Trophoblast cell (in vitro differentiated cells and primary cell): Measurements from ENCODE around the gene GXYLT1.
A peak's percentile ranks its signal among the peaks of the same experiment; 100 is the strongest.

ENCODE experiments used
- DNase-seq, 2 donors: peaks; one replicate each; pipeline ENCODE4 v3.0.0-alpha.2; 2016
- H2AFZ ChIP-seq: 2 replicates; pipeline ENCODE4 v1.6.1; 2013; ENCODE audit warnings: low read length, moderate library complexity, mild to moderate bottlenecking; ENCODE audit not compliant: insufficient read depth, poor library complexity
- H2AK5ac ChIP-seq: 2 replicates; pipeline ENCODE4 v1.6.1; 2013; ENCODE audit warnings: mild to moderate bottlenecking, low read length
- H2BK120ac ChIP-seq: 2 replicates; pipeline ENCODE4 v1.6.1; 2013; ENCODE audit warnings: low read length, mild to moderate bottlenecking, moderate library complexity; ENCODE audit not compliant: insufficient read depth, poor library complexity
- H2BK12ac ChIP-seq: 2 replicates; pipeline ENCODE4 v1.6.1; 2013; ENCODE audit warnings: mild to moderate bottlenecking, low read length, moderate library complexity
- H2BK5ac ChIP-seq: 2 replicates; pipeline ENCODE4 v1.6.1; 2013; ENCODE audit warnings: low read length, low read depth, moderate library complexity, mild to moderate bottlenecking; ENCODE audit not compliant: poor library complexity
- H3K14ac ChIP-seq: 2 replicates; pipeline ENCODE4 v1.6.1; 2013; ENCODE audit warnings: mild to moderate bottlenecking, low read length
- H3K18ac ChIP-seq: 2 replicates; pipeline ENCODE4 v1.6.1; 2013; ENCODE audit warnings: mild to moderate bottlenecking, low read length
- H3K23ac ChIP-seq: 2 replicates; pipeline ENCODE4 v1.6.1; 2013; ENCODE audit warnings: low read length
- H3K27ac ChIP-seq: 2 replicates; pipeline ENCODE4 v1.5.1; 2013; ENCODE audit warnings: low read depth, mild to moderate bottlenecking, inconsistent platforms, low read length, moderate library complexity
- H3K27me3 ChIP-seq: 2 replicates; pipeline ENCODE4 v1.6.1; 2013; ENCODE audit warnings: inconsistent platforms, mild to moderate bottlenecking, low read length, moderate library complexity; ENCODE audit not compliant: insufficient read depth
- H3K36me3 ChIP-seq, 2 experiments: 1 replicate in 1 of 2; 2 replicates in 1 of 2; pipeline ENCODE4 v1.6.1; 2013; ENCODE audit warnings: low read length in 2 of 2, mild to moderate bottlenecking in 2 of 2, moderate library complexity in 1 of 2; ENCODE audit not compliant: insufficient read depth in 2 of 2, control insufficient read depth in 1 of 2
- H3K4ac ChIP-seq: 2 replicates; pipeline ENCODE4 v1.6.1; 2013; ENCODE audit warnings: low read depth, mild to moderate bottlenecking, low read length, moderate library complexity
- H3K4me1 ChIP-seq, 2 experiments: 1 replicate in 1 of 2; 2 replicates in 1 of 2; pipeline ENCODE4 v1.6.1; 2013; ENCODE audit warnings: low read length in 2 of 2, mild to moderate bottlenecking in 2 of 2, moderate library complexity in 1 of 2; ENCODE audit not compliant: insufficient read depth in 2 of 2, control insufficient read depth in 1 of 2
- H3K4me2 ChIP-seq: 2 replicates; pipeline ENCODE4 v1.6.1; 2013; ENCODE audit warnings: inconsistent platforms, mild to moderate bottlenecking, low read length, moderate library complexity
- H3K4me3 ChIP-seq: 2 replicates; pipeline ENCODE4 v1.5.1; 2013; ENCODE audit warnings: mild to moderate bottlenecking, low read depth, low read length, inconsistent platforms
- H3K79me1 ChIP-seq: one replicate; pipeline ENCODE4 v1.6.1; 2013; ENCODE audit warnings: low read length
- H3K79me2 ChIP-seq: 2 replicates; pipeline ENCODE4 v1.6.1; 2013; ENCODE audit warnings: low read length, mild to moderate bottlenecking; ENCODE audit not compliant: control insufficient read depth, insufficient read depth, poor library complexity
- H3K9ac ChIP-seq: 2 replicates; pipeline ENCODE4 v1.6.1; 2013; ENCODE audit warnings: mild to moderate bottlenecking, low read length
- H3K9me3 ChIP-seq: 2 replicates; pipeline ENCODE4 v1.6.1; 2013; ENCODE audit warnings: low read depth, mild to moderate bottlenecking, control low read depth, inconsistent platforms, low read length; ENCODE audit not compliant: insufficient read depth
- H4K12ac ChIP-seq: 2 replicates; pipeline ENCODE4 v1.6.1; 2013; ENCODE audit warnings: low read depth, mild to moderate bottlenecking, low read length, moderate library complexity
- H4K8ac ChIP-seq: 2 replicates; pipeline ENCODE4 v1.6.1; 2013; ENCODE audit warnings: low read depth, mild to moderate bottlenecking, low read length, moderate library complexity
- H4K91ac ChIP-seq: one replicate; pipeline ENCODE4 v1.6.1; 2013; ENCODE audit warnings: low read depth, mild to moderate bottlenecking, low read length, moderate library complexity
- WGBS: extraction: QIAGEN DNeasy Blood & Tissue Kit; methylation state at CpG from one replicate; pipeline ENCODE4 v1.1.7; 2013; ENCODE audit warnings: missing lambda C conversion rate; ENCODE audit not compliant: insufficient read length, insufficient coverage; ENCODE audit errors: extremely low coverage; 5-methylcytosine and 5-hydroxymethylcytosine counted together

GXYLT1 gene

GRCh38 chr12:42172441-42173210 lies 28.0 kb upstream of the GXYLT1 start:
- H3K9ac ChIP-seq, result no peak overlapping the region
- H3K79me1 ChIP-seq, result no peaks in the 10 kb centered on the region
- H3K4me2 ChIP-seq, result no peak overlapping the region
- H3K23ac ChIP-seq, result no peak overlapping the region
- H2BK120ac ChIP-seq, result no peak overlapping the region
- no CpG with 5 or more reads among the region's 4 CpGs for WGBS
- no peaks in the 10 kb centered on the region for H3K27me3 ChIP-seq
- H2AFZ ChIP-seq, result no peak overlapping the region
- H3K4me1 ChIP-seq, result no peaks in the 10 kb centered on the region
- no peak overlapping the region for H3K27ac ChIP-seq
- no peak overlapping the region for H4K91ac ChIP-seq
- no peak overlapping the region for H2BK12ac ChIP-seq
- H3K79me2 ChIP-seq, result no peaks in the 10 kb centered on the region
- no peaks in the 10 kb centered on the region for H3K36me3 ChIP-seq
- no peak overlapping the region for H3K4me3 ChIP-seq
- peaks cover 1% of the 10 kb centered on the region for H3K9me3 ChIP-seq
- no peak overlapping the region for H3K4ac ChIP-seq
- no peak overlapping the region for H3K18ac ChIP-seq
- no peak overlapping the region for H2BK5ac ChIP-seq
- H3K14ac ChIP-seq, result no peak overlapping the region
- no peak for DNase-seq
- H4K8ac ChIP-seq, result no peak overlapping the region
- H4K12ac ChIP-seq, result no peak overlapping the region
- H2AK5ac ChIP-seq, result no peak overlapping the region

- no peak overlapping the region for H3K14ac ChIP-seq
- H3K4ac ChIP-seq, result no peak overlapping the region
- no peak overlapping the region for H3K9ac ChIP-seq
- no peak overlapping the region for H2BK120ac ChIP-seq
- H3K4me1 ChIP-seq, result no peaks in the 10 kb centered on the region
- H3K4me2 ChIP-seq, result no peak overlapping the region
- H4K91ac ChIP-seq, result no peak overlapping the region
- no peak overlapping the region for H4K8ac ChIP-seq
- no peaks in the 10 kb centered on the region for H3K79me2 ChIP-seq
- H3K23ac ChIP-seq, result no peak overlapping the region
- no peak overlapping the region for H3K18ac ChIP-seq
- no peak overlapping the region for H3K4me3 ChIP-seq
- H3K36me3 ChIP-seq, result peaks cover 0 to 2% of the 10 kb centered on the region in 2 experiments
- no peaks in the 10 kb centered on the region for H3K9me3 ChIP-seq
- no peak overlapping the region for H3K27ac ChIP-seq
- H2BK5ac ChIP-seq, result no peak overlapping the region
- peak in 1 of 2 donors; percentile 42 for DNase-seq
- H2AFZ ChIP-seq, result no peak overlapping the region
- H4K12ac ChIP-seq, result no peak overlapping the region
- H2BK12ac ChIP-seq, result no peak overlapping the region
- no peaks in the 10 kb centered on the region for H3K27me3 ChIP-seq
- WGBS, result no CpG with 5 or more reads among the region's 6 CpGs
- H3K79me1 ChIP-seq, result no peaks in the 10 kb centered on the region
- H2AK5ac ChIP-seq, result no peak overlapping the region
Measured at GRCh38 chr12:42167711-42168110, 23.0 kb upstream of the GXYLT1 start.

GRCh38 chr12:42166501-42166900 lies 21.8 kb upstream of the GXYLT1 start:
- Histone ChIP-seq H3K36me3 (peaks cover 0 to 2% of the 10 kb centered on the region in 2 experiments), H3K79me1 (no peaks in the 10 kb centered on the region), H2AK5ac (no peak overlapping the region), H2BK12ac (no peak overlapping the region), H2BK5ac (no peak overlapping the region), H2AFZ (no peak overlapping the region), H3K9ac (no peak overlapping the region), H3K27ac (no peak overlapping the region), H3K14ac (no peak overlapping the region), H4K12ac (no peak overlapping the region), H3K27me3 (no peaks in the 10 kb centered on the region), H3K18ac (no peak overlapping the region), H3K79me2 (no peaks in the 10 kb centered on the region), H4K91ac (no peak overlapping the region), H3K4me3 (no peak overlapping the region), H4K8ac (no peak overlapping the region), H3K4me1 (no peaks in the 10 kb centered on the region), H3K4me2 (no peak overlapping the region), H2BK120ac (no peak overlapping the region), H3K4ac (no peak overlapping the region), H3K23ac (no peak overlapping the region), H3K9me3 (no peaks in the 10 kb centered on the region)
- no peak for DNase-seq

- Histone ChIP-seq H3K27ac (no peak overlapping the region), H3K9ac (no peak overlapping the region), H4K12ac (no peak overlapping the region), H3K23ac (no peak overlapping the region), H3K18ac (no peak overlapping the region), H2BK120ac (no peak overlapping the region), H3K4me1 (no peaks in the 10 kb centered on the region), H4K91ac (no peak overlapping the region), H3K36me3 (peaks cover 0 to 2% of the 10 kb centered on the region in 2 experiments), H3K27me3 (no peaks in the 10 kb centered on the region), H3K9me3 (no peaks in the 10 kb centered on the region), H3K79me1 (no peaks in the 10 kb centered on the region), H3K4me2 (no peak overlapping the region), H2BK12ac (no peak overlapping the region), H3K4me3 (no peak overlapping the region), H4K8ac (no peak overlapping the region), H3K14ac (no peak overlapping the region), H2BK5ac (no peak overlapping the region), H3K79me2 (no peaks in the 10 kb centered on the region), H3K4ac (no peak overlapping the region), H2AFZ (no peak overlapping the region), H2AK5ac (no peak overlapping the region)
- no peak for DNase-seq
Measured at GRCh38 chr12:42163913-42164312, 19.2 kb upstream of the GXYLT1 start.
